CD4-positive, alpha-beta T cell treated with Interleukin-17A for 1 hour (primary cell): ENCODE measurements around the gene SVEP1.
"Not testable (repeated sequence)": the region's sequence is repeated elsewhere in the genome, so short reads cannot be mapped to it uniquely, and the experiment has no call there.

Experiments
- DNase-seq: peaks from one replicate; pipeline ENCODE4 v3.0.0-alpha.2; 2020

SVEP1 gene

DNA sequence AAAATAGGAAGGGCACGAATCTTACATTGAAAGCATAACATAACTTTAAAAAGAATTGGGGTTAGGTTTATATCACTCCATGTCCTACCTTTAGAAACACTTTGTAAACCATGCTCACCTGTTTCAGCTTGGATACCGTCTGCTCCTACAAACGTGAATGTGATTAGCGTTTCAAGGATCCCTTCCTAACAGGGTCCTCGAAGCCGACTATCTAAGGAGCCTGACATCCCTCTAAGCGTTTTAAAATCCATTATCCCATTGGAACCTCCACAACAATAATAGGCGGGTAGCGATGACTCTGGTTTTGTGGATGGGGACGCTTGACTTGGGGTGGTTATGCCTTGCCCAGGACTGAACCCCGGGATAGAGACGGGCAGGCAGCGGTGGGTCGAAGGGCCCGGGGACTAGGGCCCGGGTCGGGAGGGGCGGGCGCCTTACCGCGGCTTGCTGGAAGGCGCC, 937 bp downstream of the SVEP1 start:
- DNase-seq, result no peak

GRCh38 chr9:110575945-110576344, 3.6 kb downstream of the SVEP1 start:
- no peak for DNase-seq

DNA sequence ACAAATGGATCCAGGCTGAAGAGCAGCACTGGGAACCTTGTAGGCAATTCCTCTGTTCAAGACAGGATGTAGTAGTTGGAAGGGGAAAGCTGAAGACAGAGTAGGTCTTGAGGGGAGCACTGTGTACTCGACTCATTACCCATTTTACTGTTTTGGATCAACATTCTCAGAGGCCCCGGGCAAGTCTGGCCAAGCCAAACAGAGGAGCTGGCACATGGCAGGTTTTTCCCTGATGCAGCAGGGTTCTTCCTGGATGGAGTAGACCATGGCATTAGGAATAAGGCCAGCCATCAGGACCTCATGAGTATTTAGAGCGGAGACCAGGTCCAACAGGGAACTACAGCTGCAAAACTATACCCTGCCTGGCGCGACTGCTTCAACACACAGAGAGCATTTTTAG, 4.4 kb downstream of the SVEP1 start:
- DNase-seq, result no peak

- DNase-seq, result no peak
Observed at GRCh38 chr9:110573305-110573704, 6.2 kb downstream of the SVEP1 start.

- DNase-seq, result no peak
Observed at GRCh38 chr9:110571801-110572483, 7.6 kb downstream of the SVEP1 start.

GRCh38 chr9:110566156-110566555, 13.4 kb downstream of the SVEP1 start:
- DNase-seq, result no peak

DNA sequence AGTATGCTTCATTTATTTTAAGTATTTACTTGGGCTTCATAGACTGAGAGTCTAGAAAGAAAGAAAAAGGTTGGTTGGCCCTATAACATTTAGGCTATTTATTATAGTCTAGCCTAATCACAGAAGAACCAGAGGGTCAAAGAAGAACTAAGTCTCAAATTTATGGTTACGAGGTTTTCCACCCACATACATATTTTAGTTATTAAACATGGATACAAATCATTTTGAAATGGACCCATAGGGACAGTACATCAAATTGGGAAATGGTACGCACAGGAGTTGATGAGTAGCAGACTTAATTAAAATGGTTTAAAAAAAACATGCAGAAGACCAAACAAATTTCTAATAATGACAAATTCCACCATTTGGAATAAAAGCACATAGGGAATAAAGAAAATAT, 17.7 kb downstream of the SVEP1 start:
- DNase-seq, result no peak

GRCh38 chr9:110559869-110560268, 19.7 kb downstream of the SVEP1 start:
- no peak for DNase-seq

DNA sequence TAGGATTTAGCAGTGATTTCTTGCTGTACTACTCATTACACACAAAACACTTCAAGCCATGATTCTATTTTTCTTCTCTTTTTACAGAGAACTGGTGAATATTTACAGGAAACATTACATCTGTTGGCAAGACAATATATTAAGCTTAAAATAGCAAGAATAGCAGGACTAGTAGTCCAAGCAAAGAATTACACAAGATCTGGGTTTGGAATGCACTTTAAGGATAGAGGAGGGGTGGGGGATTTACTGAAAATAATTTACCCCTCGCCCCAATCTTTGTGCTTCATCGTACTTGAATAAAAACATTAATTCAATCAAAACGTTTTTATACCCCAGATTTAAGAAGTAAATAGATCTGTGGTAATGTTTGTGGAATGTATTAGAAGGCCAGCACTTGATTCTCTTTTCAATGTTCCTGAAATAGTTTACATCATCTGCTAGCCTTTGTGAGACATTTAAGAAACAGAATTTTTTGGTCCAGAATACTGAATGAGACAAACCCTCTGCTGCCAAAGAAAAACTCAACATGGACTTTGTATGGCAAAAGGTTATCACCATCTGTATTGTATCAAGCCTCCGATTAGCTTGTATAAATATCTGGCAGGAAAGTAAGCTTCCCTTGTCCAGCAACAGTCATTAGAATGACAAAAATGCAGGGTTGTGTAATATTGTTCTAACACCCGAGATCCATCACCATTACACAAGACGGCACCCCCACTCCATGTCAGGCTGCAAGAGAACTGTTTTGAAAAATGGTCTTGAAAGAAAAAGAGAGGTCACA, 23.8 kb downstream of the SVEP1 start:
- no peak for DNase-seq

DNA sequence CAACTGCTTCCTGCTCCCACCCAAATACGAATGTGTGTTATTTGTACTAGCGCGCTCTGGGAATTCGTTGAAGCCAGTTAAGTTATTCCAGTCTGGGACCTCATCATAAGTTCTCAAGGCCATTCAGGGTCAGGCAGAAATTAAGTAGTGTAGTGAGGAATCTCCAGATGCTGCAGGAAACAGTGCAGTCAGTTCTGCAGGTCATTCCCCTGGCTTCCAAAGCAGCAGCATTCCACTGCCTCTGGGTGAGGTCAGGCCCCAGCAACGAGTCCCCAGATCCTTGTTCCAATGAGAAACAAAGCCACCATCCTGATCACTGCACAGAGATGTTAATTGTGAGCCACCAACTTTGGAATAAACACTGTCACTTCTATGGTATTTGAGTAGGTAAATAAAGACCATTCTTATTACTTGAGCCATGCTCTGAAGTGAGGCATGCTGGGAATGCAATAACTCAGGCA, 33.1 kb downstream of the SVEP1 start:
- DNase-seq, result no peak

DNA sequence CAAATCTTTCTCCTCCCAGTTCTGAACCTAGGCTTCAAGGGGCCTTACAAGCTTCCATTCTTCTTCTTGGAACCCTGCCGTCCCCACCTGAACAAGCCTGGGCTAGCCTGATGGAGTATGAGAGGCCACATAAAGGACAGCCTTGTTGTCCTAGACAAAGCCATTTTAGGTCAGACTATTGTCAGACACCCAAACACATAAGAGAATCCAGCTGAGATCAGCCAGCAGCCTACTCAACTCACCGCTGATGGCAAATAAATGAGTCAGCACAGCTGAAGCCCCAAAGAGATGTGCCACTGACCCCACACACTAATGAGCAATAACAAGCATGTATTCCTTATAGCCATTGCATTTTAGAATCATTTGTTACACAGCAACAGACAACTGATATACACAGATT, 33.8 kb downstream of the SVEP1 start:
- DNase-seq, result no peak

DNA sequence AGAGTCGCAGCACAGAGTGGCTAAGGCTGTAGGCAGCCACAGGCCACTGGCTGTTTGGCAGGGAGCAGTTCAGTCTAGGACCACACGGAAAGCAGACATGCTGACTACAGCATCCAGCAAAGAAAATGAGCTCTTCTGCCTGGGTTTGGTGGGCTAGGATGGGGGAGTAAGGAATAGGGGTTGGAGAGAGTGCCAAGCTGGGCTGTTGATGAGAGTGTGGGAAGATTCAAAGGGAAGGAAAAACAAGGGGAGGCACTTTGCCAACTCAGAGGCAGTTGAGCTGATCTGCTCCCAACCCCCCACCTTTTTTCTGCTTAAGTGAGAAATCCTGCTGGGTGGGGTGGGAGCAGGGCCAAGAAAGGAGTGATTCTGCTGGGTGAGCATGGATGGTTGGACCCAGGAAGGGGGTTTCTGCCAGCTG, 35.9 kb downstream of the SVEP1 start:
- DNase-seq, result no peak

GRCh38 chr9:110541950-110542349, 37.6 kb downstream of the SVEP1 start:
- DNase-seq, result no peak

DNA sequence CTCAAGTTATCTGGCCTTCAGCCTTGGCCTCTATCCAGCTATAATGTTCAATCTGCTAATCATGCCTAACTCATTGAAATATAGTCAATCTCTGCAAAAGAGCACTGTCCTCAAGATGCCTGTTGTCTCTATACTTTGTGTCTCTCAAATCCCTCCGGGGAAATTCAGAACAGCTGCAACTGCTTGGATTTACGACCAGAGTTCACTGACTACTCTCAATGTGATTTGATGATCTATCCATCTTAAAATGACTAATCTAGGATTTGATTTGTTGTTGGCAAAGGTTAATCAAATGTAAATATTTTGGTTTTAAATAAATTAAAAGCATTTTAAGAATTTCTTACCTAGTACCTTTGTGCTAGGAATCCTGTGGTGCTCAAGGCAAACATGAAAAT, 40.9 kb downstream of the SVEP1 start:
- DNase-seq, result no peak

- no peak for DNase-seq
Observed at GRCh38 chr9:110537841-110538646, 41.5 kb downstream of the SVEP1 start.

GRCh38 chr9:110536822-110537221, 42.7 kb downstream of the SVEP1 start:
- no peak for DNase-seq

- not testable (repeated sequence) for DNase-seq
Observed at GRCh38 chr9:110534162-110534561, 45.4 kb downstream of the SVEP1 start.

GRCh38 chr9:110532908-110533665, 46.5 kb downstream of the SVEP1 start:
- DNase-seq, result no peak

DNA sequence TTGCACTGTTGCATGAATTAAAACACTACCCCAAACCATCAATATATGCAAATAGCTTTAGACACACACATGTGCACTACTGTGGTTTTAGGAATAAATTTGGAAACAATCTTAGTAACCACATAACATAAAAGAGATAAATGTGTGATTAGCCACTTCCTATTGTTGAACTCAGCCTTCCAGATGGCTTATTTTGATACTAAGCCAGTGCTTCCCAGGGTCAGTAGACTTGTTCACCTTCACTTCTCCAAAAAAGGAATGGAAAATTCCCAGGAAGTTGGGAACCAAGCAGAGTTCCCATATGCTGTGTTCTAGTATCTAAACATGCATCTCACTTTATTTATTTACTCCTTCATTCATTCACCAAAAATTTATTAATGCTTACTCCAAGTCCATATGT, 47.8 kb downstream of the SVEP1 start:
- no peak for DNase-seq

DNA sequence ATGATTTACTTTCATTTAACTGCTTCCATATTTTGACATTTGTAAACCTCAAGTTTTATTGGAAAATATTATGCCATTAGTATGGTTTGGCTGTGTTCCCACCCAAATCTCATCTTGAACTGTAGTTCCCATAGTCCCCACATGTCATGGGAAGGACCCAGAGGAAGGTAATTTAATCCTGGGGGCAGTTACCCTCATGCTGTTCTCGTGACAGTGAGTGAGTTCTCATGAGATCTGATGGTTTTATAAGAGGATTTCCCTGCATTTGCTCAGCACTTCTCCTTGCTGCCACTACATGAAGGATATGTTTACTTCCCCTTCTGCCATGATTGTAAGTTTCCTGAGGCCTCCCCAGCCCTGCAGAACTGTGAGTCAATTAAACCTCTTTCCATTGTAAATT, 48.3 kb downstream of the SVEP1 start:
- DNase-seq, result not testable (repeated sequence)

DNA sequence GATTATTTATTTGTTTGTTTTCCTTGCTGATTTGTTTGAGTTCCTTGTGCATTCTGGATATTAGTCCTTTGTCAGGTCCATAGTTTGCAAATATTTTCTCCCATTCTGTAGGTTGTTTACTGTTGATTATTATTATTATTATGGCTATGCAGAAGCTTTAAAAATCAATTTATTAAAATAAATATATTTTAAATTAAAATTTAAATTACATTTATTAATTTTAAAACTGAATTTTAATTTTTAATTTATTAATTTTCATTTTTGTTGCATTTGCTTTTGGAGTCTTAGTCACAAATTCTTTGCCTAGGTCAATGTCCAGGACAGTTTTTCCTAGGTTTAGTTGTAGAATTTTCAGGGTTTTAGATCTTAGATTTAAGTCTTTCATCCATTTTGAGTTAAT, 50.9 kb downstream of the SVEP1 start:
- no peak for DNase-seq

DNA sequence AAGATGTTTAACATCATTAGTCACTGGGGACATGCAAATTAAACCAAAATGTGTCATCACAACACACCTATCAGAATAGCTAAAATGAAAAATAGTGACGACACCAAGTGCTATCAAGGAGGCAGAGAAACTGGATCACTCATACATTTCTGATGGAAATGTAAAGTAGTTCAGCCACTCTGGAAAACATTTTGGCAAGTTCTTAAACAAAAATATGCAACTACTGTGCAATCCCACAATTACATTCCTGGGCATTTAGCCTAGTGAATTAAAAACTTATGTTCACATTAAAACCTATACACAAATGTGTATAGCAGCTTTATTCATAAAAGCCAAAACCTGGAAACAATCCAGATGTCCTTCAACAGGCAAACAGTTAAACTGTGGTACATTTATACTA, 53.1 kb downstream of the SVEP1 start:
- no peak for DNase-seq

DNA sequence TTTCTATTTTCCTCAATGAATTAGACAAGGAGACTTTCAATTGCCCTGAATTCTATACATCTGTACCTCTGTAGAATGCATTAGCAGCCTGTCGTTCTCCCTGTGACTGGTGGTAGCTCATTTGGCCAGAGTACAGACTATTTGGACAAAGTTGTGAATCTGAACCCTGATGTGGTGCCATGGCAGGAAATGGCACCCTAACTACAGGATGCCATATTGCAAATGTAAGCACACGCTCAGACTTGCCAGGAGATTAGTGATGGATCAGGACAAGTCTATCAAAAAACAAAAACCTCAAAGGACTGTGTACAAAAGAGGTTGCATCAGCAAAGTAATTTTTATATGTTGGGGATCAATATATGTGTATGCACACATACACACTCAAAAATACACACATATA, 58.3 kb downstream of the SVEP1 start:
- DNase-seq, result no peak
